IPS DF 19.7 (cell line): ENCODE results near the gene VWF.
"Not testable (repeated sequence)": the region's sequence is repeated elsewhere in the genome, so short reads cannot be mapped to it uniquely, and the experiment has no call there.

Source experiments
- DNase-seq: peaks from one replicate; pipeline ENCODE4 v3.0.0-alpha.2; 2013; ENCODE audit warnings: low read depth, low spot score

Gene VWF

GRCh38 chr12:6034596-6034995 is 89.9 kb downstream of the VWF start:
- DNase-seq, result no peak

DNA sequence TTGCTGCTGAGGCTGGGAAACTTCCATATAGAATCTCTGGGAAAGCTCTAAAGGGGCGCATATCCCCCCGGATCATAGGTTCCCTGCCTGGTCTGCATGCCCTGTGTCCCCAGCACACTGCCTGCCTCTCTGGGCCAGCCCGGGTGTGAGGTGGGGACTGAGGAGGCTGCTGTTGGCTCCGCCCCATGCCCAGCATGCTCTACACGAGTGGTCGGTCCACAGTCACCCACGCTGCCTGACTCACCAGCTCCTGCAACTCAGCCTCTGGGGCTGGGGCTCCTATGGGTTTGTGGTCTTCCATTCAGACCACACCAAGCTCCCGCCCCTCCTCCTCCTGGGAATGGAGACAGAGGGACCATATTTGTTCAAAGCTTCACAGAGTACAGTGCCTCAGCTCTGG is 90.9 kb downstream of the VWF start:
- DNase-seq, result no peak

- no peak for DNase-seq
Measured at GRCh38 chr12:6032726-6033125, 91.7 kb downstream of the VWF start.

DNA sequence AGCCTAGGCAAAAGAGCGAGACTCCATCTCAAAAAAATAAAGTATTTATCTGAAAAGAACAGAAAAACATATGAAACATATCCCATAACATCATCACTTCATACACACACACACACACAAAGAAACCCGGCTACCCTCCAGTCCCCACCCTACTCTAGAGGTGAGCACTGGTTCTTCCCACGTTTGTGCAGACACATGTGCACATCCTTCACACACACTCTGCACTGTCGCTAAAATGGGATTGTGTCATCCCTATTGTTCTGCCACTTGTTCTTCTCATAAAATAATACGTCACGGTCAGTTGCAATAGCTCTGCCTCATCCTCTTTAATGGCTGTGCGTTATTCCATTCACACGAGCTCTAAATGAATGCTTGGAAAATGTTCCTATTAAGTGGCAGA is 93.5 kb downstream of the VWF start:
- no peak for DNase-seq

DNA sequence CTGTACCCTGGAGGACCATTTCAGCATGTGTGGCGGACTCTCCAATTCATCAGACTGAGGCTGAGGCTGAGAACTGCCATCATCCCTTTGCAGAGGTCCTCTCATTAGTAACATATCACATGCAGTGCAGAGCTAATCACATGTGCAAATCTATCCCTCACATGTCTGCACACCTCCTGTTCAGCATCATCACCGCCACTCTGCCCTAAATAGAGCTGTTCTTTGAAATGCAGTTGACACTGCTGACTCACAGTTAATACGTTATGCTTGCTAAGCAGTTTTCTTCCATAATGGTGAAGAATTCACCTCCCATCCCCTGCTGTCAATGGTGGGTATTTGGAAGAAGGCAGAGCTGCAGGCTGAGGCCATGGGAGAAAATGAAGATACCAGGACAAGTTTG is 94.4 kb downstream of the VWF start:
- DNase-seq, result no peak

GRCh38 chr12:6029401-6029800 is 95.1 kb downstream of the VWF start:
- DNase-seq, result no peak

- no peak for DNase-seq
Measured at GRCh38 chr12:6026998-6027397, 97.5 kb downstream of the VWF start.

GRCh38 chr12:6025703-6026298 is 98.7 kb downstream of the VWF start:
- DNase-seq, result not testable (repeated sequence)

DNA sequence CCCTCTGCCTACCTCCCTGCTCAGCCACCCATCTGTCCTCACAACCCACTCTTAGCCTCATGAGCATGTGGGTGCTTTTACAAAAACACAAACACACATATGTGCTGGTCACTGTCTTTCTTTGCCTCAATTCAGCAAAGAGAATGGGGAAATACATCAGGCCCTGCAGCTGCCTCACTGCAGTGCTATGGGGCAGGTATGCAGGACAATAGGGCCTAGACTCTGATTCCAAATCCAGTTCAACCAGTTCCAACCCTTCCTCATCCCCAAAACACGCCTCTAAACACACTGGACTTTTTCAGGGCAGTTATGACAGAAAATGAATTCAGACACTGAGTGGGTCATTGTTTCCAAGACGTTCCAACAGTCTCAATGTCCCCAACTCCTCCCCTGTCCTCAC is 100.4 kb downstream of the VWF start:
- DNase-seq, result not testable (repeated sequence)

DNA sequence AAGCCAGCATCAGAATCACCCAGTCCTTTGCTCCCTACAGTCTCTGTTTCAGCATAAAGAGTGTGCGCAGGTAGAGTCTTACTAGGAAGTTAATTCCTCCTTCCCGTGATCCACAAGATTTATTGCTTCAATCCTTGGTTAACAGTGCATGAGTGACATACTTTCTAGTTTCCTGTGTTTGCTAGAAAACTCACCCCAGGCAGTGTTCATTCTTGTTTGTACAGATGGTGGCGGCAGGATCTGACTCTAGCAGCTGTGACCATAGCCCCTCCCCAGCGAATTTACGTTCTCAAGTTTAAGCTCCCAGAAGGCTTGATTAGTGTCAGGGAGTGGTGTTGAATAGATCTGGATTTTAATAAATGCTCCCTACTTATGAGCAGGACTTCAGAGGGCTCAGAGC is 103.5 kb downstream of the VWF start:
- no peak for DNase-seq

DNA sequence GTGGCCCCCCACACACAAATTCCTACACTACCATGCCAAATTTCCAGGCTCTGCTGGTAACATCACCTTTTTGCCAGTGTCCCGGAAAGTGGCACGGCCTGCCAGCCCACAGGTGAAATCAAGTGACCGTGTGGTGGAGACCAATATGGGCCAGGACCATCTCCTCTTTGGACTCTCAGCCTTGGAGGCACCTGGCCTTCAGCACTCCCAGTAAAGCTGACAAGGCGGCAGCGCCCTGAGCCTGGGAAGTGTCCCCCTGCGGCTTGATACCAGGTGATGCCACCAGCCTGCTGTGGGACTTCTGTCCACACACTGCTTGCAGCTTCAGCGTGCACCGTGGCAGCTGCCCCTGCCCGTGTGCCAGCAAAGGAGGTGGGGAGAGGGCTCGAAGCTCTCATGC is 104.0 kb downstream of the VWF start:
- DNase-seq, result not testable (repeated sequence)

DNA sequence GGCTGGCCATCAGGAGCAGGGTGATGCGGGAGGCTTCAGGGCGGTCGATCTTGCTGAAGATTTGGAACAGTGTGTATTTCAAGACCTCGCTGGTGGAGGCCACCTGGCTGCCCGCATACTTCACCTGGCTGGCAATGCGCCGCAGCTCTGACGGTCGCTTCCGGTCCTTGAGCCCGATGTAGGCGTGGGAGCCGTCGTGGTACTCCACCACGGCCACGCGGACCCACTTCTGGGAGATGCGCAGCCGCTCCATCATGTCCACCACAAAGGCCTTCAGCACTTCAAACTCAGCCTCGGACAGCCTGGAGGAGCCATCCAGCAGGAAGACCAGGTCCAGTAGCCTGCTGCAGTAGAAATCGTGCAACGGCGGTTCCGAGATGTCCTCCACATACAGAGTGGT is 105.2 kb downstream of the VWF start:
- not testable (repeated sequence) for DNase-seq

- DNase-seq, result no peak
Measured at GRCh38 chr12:6018265-6018664, 106.2 kb downstream of the VWF start.

DNA sequence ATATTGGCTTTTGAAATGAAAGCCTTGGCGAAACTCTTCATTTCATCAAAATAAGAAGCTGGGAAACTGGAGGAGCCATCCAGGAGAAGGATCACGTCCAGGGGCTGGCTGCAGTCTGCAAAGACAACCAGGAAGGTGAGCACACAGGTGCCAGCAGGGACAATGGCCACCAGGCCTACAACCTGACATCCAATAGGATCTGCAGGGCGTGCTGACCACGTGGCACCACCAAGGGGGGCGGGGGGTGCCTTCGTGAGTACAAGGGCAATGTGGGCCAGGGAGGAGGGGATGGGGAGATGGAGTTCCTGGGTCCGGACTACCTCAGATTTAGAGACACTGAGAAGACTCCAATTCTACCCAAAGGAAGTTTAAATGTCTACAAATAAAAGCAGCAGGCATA is 107.7 kb downstream of the VWF start:
- no peak for DNase-seq

GRCh38 chr12:6016004-6016403 is 108.5 kb downstream of the VWF start:
- not testable (repeated sequence) for DNase-seq

GRCh38 chr12:6015271-6015670 is 109.2 kb downstream of the VWF start:
- not testable (repeated sequence) for DNase-seq

GRCh38 chr12:6010631-6011350 is 113.7 kb downstream of the VWF start:
- DNase-seq, result not testable (repeated sequence)

- no peak for DNase-seq
Measured at GRCh38 chr12:5997260-5997659, 127.2 kb downstream of the VWF start.

DNA sequence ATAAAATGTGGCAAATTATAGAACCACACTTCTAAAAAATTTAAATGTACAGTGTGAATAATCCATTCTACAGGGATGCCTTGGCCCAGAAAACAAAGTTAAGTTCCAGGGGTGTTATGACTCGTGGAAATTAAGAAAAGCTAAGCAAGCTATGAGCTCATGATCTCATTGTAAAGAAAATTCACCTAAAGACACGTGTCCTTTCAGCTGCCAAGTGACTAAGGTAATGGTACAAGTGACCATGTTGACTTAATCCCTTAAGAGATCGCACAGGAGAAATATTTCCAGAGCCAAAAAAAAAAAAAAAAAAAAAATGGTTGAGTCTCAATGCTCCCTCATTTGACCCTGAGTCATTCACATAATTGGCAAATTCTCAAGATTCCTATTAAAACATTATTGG is 128.0 kb downstream of the VWF start:
- no peak for DNase-seq

GRCh38 chr12:5989621-5990020 is 134.8 kb downstream of the VWF start:
- no peak for DNase-seq

DNA sequence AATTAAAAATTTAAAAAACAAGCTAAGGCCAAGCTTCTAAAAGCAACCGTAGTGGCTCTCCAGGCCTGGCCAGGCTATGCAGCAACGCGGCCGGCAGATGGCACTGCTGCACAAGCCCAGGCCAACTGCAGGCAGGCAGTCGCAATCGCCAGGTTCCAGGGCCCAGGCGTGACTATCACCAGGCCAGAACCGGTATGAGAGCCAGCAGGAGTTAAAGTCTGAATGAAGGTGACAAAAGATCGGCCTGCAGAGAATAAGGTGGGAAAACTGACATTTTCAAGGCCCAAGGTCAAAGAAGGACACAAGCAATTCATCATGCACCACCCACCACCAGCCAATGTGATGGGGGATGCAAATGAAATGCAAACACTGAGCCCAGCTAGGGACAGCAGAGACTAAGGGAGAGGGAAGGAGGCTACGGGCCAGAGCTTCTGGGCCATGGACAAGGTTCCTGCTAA is 135.8 kb downstream of the VWF start:
- peak; percentile 69 for DNase-seq

- DNase-seq, result no peak
Measured at GRCh38 chr12:5988088-5988487, 136.4 kb downstream of the VWF start.

DNA sequence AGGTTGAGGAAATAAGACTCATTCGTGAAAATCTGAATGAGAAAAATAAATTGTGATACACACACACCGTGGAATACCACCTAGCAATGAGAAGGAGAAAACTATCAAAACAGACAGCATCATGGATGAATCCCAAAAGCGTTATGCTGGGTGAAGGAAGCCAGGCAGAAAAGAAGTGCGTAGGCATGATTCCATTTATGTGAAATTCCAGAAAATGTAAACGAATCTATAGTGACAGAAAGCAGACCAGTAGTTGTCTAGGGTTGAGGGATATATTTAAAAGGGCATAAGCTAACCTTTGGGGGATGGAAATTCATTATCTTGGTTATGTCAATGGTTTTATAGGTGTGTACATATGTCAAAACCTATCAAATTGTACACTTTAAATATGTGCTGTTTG is 136.9 kb downstream of the VWF start:
- DNase-seq, result no peak

DNA sequence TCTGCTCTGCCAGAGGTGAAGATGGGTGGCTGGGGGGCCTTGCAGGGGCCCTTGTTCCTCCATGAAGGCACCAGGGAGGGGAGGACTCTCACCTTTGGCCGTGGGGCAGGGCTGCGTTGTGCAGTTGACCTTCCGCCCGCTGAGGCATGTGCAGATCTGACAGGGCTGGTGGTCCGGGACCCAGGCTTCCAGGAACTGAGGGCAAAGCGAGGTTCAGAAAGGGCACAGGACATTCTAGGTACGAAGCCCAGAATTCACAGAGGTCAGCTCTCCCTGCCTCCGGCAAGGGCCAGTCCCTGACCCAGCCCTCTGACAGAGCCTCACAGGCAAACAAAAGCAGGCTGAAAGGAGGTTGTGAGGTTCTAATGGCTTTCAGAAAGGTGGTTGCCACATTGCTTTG is 139.0 kb downstream of the VWF start:
- no peak for DNase-seq
